ENCODE measurements around the gene ARHGAP26.

DNA sequence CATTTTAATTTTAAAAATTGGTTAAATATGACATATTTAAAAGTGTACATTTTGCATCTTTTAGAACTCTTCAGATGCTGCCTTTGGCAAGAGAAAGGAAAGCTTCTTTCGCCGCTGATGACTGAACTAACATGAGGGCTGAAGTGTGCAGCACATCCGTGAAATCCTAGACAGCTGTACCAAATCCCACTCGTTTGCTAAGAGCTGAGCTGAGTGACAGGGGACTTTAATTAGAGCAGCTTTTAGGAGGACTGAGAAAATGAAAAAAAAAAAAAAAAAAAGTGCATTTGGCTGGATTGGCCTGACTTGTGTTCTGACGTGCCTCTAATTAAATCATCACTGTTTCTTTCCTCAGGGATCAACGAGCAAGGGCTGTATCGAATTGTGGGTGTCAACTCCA, 271.3 kb downstream of the ARHGAP26 start:
- TF ChIP-seq, protein P1, sequence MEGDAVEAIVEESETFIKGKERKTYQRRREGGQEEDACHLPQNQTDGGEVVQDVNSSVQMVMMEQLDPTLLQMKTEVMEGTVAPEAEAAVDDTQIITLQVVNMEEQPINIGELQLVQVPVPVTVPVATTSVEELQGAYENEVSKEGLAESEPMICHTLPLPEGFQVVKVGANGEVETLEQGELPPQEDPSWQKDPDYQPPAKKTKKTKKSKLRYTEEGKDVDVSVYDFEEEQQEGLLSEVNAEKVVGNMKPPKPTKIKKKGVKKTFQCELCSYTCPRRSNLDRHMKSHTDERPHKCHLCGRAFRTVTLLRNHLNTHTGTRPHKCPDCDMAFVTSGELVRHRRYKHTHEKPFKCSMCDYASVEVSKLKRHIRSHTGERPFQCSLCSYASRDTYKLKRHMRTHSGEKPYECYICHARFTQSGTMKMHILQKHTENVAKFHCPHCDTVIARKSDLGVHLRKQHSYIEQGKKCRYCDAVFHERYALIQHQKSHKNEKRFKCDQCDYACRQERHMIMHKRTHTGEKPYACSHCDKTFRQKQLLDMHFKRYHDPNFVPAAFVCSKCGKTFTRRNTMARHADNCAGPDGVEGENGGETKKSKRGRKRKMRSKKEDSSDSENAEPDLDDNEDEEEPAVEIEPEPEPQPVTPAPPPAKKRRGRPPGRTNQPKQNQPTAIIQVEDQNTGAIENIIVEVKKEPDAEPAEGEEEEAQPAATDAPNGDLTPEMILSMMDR (IDR thresholded peaks at IDR 0.05 in 8 of 11, conservative IDR thresholded peaks at IDR 0.05 in 3 of 11): no peak
- TF ChIP-seq POLR2A (IDR thresholded peaks at IDR 0.05) (no peak), POLR2AphosphoS5 (IDR thresholded peaks at IDR 0.05) (no peak)
